Mucosa of gallbladder (tissue), 1 donor: Measurements from ENCODE around the gene HSPA2. TPM values are rescaled to one million over a fixed set of nuclear protein-coding genes. Genes with fewer than 3 reads are reported as not detected.
"Not testable (repeated sequence)": the region's sequence is repeated elsewhere in the genome, so short reads cannot be mapped to it uniquely, and the experiment has no call there.

ENCODE experiments used
- DNase-seq: peaks from one replicate; pipeline ENCODE4 v3.0.0-alpha.2; 2020; ENCODE audit warnings: low spot score
- total RNA-seq: library from RNA; stranded (reverse); gene quantifications from one replicate; pipeline ENCODE4 v1.2.1, GENCODE V29; 2021
- donor health status: DM: no; HTN: no; CAD: no.

HSPA2 gene
- total RNA-seq, 1 donor from 2014 or later: 16.2 TPM

DNA sequence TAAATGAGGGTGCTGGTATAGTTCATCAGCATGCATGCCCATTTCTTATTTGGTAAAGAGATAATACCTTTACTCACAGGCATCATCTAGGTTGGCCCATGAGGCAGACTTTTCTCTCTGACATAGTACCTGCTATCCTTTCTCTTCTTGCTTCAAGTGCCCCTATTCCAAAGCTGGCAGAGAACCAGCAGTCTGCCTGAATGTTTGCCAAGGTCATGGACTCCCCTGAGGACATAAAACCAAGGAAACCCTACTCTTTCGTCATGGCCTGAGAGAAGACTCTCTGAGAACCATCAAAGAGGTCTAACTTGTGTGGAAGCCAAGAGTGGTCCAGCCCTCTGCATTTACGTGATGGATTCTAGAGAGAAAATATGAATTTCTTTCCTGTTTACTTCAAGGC, 21.1 kb downstream of the HSPA2 start:
- no peak for DNase-seq

DNA sequence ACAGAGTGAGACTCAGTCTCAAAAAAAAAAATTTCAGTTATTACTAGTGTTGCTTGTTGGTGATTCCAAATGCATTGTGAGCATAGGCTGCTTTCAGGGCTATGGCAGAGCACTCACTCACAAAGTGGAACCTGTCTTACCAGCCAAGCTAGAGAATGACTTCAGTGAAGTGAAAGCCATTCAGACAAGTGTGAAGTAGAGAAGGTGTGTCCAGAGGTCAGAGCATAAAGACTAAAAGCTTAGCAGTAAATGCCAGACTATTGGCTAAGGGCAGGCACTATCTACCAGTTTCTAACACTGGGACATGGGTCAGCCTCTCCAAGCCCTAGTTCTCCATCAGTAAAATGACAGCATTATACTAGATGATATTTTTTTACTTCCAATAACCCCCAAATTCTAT, 21.9 kb downstream of the HSPA2 start:
- no peak for DNase-seq

DNA sequence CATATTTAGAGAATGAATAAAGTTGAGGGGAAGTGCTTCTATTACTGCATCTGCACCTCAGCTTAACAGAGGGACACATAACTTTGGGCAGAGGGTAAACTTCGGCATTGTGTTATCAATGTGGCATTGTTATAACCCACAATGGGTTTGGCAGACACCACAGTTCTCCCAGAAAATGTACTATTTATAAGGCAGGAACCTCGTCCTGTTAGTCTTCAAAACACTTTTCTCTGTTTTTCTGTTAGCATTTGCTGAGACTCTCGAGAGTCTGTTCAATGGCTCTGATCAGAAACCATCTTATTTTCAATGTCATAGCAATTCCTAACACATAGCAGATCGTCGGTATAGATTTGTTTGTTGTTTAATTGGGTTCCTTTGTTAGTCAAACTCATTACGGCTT, 23.2 kb downstream of the HSPA2 start:
- no peak for DNase-seq

DNA sequence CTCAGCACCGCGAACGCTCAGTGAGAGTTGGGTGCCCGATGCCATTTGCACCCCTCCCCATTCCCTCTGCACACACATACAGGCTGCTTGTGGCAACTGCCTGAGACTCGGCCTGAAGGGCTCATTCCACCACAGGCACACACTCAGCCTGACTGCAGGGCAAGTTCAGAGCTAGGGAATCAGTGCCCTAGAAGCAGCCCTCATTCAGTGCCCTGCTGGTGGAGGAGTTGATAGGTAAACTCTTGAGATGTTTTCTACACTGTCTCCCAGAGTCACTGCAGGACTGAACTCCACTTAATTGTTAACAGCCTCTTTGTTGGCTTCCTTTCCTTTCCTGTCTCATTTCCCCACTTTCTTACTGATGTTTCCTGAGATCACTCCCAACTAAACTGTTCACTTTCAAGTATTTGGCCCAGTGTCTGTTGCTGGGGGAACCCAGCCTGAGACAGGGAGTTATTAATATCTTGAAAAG, 26.1 kb downstream of the HSPA2 start:
- DNase-seq: no peak

DNA sequence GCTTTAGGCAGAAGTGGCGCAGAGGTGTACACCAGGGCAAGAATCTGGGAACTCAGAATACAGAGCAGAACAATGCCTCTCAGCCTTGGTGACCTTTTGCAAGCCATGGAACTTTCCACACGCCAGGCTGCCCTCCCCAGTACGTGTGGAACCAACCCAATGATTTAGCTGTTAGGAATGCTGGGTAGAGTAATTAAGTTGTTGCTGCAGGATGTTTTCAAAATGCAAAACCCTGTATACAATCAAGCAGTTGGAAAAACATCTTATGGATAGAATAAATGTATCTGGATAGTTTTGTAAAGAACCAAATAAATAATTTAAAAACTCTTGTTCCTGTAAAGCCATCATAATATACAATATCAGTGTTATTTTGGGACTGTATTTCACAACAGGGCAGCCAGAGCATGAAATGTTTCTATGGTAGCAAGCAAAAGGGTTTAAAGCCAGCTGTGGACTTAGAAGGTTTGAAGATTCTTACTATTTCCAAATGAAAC, 28.6 kb downstream of the HSPA2 start:
- peak; percentile 32 for DNase-seq

DNA sequence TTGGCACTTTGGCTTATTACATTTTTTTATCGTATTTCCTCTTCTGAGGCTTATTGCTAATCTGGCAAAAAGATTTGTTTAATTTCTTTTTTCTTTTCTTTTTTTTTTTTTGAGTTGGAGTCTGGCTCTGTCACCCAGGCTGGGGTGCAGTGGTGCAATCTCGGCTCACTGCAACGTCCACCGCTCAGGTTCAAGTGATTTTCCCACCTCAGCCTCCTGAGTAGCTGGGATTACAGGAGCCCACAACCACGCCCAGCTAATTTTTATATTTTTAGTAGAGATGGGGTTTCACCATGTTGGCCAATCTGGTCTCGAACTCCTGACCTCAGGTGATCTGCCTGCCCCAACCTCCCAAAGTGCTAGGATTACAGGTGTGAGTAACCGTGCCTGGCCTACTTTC, 29.1 kb downstream of the HSPA2 start:
- DNase-seq: not testable (repeated sequence)

DNA sequence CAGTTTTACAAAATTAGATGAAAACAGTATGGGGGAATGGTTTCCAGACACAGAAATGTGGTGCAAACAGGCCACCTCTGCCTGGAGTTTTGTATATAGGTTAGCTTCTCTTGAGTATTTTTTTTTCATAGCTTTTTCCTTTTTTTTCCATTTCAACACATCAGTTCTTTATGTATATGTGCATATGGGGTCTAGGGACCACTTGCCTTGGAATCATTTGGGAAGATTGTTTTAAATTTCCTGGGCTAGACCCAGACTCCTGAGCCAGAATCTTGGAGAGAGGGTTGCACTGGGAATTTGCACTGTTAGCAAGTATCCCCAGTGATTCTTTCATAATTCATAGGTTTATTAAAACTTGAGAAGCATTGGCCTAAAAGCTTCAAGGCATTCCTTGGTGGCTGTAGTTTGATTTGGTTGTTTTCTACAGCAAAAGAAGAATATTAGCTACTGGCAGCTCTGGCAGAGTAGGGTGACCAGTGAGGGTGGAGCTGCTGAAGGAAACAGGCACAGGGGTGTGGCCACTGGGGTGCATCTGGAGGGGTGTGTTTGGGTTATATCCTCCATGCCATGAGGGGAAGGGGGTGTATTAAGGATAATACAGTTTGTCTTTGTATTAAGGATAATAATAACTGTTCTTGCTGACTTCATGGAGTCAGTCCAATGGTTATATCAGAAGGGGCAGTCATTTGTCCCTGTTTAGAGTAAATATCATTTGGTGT, 32.0 kb downstream of the HSPA2 start:
- no peak for DNase-seq

DNA sequence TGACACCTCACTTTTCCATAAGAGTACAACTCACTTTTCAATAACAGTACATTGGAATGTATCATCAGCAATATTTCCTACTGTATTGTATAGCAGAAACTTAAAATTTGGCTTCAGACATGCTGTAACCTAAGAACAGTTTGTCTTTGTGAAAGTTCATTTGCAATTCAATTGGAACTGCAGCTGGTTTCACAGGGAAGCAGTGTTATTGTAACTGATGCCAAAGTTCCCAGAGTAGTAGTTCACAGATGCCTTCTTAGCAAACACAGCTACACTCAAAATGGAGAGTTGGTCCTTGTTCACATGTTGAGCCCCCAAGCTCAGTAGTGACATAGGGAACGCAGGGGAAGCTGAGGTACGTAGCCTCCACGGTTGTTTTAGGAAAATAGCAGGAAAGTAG, 32.6 kb downstream of the HSPA2 start:
- no peak for DNase-seq

DNA sequence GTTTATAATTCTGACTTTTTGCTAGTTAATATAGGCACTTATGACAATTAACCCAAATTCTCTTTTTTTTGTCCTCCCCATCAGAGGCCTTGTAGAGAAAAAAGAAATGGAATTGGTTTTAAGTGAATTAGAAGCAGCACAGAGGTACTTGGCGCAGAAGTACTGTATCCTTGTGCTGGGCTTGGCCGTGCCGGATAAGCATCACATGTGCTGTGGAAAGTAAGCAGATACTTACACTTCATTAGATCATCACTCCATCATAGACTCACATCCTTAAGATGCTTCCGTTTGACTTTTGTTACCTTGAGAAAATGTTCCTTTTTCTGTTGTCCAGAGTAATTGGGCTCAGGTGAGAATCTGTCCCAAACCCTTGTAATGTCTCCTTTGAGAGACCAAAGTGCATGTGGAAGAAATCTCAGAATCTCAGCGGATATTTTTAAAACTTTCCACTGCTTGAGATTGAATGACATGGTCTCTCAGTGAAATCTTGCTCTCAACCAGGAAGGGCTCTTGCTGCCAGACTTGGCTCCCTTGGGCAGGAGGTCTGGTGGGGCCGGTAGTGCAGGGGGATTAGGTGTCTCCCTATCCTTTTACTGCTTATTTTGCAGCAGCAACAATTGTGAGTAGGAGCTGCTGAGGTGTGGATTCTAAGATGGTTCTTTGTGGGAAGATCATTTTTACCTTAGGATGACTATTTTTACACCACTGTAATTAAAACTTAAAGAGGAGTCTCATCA, 34.0 kb downstream of the HSPA2 start:
- no peak for DNase-seq

DNA sequence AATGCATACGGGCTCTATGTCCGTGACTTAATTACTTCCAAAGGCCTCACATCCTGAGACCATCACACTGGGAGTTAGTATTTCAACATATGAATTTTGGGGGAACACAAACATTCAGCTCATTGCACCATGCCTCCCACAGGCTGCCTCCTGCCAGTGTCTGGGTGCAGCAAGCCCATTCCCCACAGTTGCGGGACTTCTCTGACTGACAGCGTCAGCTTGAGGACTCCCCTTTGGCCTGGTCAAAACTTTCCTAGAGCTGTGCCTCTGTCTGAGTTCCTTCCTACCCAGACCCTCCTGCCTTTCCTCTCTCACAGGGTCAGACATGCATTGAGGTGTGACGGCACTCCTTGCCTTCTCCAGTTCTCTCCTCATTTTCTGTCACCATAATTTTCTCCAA, 36.7 kb downstream of the HSPA2 start:
- DNase-seq: no peak

DNA sequence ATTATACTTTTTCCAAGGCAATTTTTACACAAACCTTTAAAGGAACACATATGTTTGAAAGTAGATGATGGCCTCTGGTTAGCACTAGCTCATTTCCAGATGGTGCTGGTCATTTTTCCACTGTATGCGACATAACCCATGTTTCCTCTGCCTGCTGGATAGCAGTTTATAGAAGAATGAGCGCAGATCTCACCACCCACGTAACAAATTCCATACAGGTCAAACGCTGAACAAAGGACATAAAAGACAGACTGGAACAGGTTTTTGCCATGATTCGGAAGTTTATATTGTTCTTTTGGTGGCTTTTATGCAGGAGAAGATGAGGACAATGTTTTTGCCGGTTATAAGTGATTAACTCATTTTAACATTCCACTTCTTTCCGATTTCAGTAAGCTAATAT, 39.9 kb downstream of the HSPA2 start:
- no peak for DNase-seq

DNA sequence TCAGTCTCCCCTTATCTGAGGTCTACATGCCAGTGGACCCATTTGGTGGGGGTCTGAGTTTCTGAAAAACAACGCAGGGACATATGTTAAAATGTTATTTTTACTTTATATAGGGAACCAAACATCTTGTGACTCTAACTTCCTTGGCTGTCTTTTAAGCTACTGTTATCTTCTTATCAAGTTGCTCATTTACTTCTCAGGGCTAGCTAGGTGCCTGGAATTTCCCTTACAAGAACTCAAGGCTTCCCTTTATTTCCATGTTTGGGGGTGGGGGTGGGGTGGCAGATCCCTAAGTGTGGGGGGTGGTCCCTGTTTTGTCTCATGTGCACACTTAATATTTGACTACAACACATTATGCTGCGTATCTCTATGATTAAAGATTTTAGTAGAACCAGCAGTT, 40.8 kb downstream of the HSPA2 start:
- DNase-seq: no peak

DNA sequence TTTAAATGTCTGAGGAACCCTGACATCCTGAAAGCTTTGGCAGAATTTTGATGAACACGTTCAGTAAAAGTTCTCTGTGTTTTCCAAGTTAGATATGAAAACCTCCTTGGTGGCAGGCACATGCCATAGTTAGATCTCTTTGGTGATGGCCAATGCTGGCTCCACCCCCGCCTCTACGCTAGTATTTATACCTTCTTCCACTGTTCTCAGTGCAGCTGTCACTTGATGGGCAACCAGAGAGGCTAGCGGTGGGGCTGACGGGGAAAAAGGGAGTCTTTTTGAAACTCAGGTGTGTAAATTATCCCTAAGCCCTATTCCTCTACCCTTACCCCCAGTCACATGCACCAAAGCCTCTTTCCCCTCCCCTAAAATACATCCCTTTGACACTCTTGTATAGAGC, 41.3 kb downstream of the HSPA2 start:
- DNase-seq: no peak

DNA sequence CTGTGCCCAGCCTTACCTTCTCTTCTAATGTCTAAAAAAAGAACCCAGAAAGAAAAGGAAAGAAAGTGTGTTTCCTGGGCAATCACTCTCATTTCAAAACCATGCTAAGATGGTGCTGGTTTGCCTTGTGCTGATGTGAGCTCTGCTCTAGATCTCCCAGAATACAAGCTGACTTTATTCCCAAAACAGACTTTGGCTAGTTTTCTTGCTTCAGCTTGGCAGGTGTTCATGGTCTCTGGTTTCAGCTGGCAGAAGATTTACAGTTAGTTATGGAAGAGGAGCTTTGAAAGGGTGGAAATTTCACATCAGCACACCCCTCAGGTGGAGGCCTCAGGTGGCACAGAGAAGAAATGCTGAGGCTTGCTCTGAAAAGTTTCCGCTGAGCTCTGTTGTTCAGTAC, 43.6 kb downstream of the HSPA2 start:
- DNase-seq: no peak

DNA sequence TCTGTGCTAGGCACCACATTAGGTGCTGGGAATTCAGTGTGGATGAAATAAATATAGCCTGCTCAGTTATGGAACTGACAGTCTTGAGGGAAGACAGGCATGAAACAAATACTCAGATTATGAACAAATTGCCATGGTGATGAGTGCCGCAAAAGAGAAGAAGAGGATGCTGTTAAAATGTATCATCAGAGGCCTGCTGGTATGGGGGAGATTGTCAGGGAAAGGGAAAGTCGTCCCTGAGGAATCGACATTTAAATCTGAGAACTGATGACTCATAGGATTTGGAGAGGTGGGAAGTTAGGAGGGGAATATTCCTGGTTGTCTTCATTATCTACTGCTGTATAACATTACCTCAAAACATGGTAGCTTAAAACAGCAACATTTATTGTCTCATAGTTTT, 51.3 kb downstream of the HSPA2 start:
- no peak for DNase-seq

Other genes with a start within 250 kb of the HSPA2 start
- 0.26 TPM for gene ESR2, start 246.4 kb upstream of the HSPA2 start, total RNA-seq
- 40.7 TPM for gene MTHFD1, start 152.4 kb upstream of the HSPA2 start, total RNA-seq
- gene AKAP5, start 75.2 kb upstream of the HSPA2 start, total RNA-seq: 1.5 TPM
- gene ZBTB25, start 36.9 kb upstream of the HSPA2 start, total RNA-seq: 13.6 TPM
- 38.5 TPM for gene ZBTB1, start 36.0 kb upstream of the HSPA2 start, total RNA-seq
- gene PPP1R36, start 9.2 kb downstream of the HSPA2 start, total RNA-seq: 3.2 TPM
- gene PLEKHG3, start 163.7 kb downstream of the HSPA2 start, total RNA-seq: 101 TPM